ENCODE measurements around the gene CORO6. TPM values are rescaled to one million over a fixed set of nuclear protein-coding genes. Genes with fewer than 3 reads are reported as not detected.

The CORO6 gene
- total and polyA plus RNA-seq, 10 of the 15 experiments (the other 5 are each of a cell fraction or from before 2014, with no cell fraction given) = 0.26 to 5.0 (median 1.7) TPM; not detected in 1

DNA sequence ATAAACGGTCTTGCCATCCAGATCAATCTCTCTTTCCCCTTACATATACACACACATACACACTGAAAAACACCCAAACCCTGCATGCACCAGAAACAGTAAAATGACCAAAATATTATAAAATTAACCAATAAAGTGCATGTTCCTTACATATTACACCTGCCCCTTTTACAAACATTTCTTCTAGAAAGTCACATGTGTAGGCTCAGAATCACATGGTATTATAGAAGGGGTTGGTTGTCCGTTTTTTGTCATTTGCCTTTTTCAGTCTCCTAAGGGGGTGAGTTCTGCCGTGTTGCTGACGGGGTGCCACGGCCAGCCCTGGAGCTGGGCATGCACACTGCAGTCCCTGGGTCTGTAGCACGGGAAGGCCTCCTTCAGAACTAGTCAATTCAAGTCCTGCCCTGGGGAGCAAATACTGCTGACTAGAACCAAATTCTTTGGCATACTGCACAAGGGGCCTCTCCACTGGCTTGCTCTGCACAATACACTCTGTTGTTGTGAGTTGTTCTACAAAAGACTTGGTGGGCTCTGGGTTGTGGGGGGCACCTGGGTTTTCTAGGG lies 8.0 kb upstream of the CORO6 start:
- ChIA-PET SMC1A (ENCODE audit: uncharacterized antibody, unreplicated experiment) (no interaction called here), POLR2A (no interaction called here), RAD21 (ENCODE audit: unreplicated experiment) (no interaction called here), CTCF (no interaction called here)
- no TSS peak for BruUV-seq (replicated peaks)
- FAIRE-seq = no peak
- no peak overlapping the region for H3K4me3 ChIP-seq
- no peaks in the 10 kb centered on the region for H3K9me3 ChIP-seq (replicated peaks; ENCODE audit: control insufficient read depth, insufficient read depth, low read length)
- H4K20me1 ChIP-seq (ENCODE audit: control insufficient read depth, insufficient read depth) = no peaks in the 10 kb centered on the region
- DNase-seq (ENCODE audit: low read depth, low spot score) = no peak
- H3K4me2 ChIP-seq (ENCODE audit: control insufficient read depth, insufficient read depth) = no peak overlapping the region
- intact Hi-C loops (cut with micrococcal nuclease; ENCODE audit: unreplicated experiment) (no loop called here), in situ Hi-C loops (cut with MboI) (no loop called here)
- H2AFZ ChIP-seq (ENCODE audit: control insufficient read depth, low read depth, low read length) = no peak overlapping the region
- no peak overlapping the region for H3K9ac ChIP-seq (ENCODE audit: control insufficient read depth, insufficient read depth, low read length)
- no peaks in the 10 kb centered on the region for H3K4me1 ChIP-seq (ENCODE audit: control insufficient read depth, insufficient read depth, low read length)
- H3K27me3 ChIP-seq (replicated peaks in 1 of 2; ENCODE audit: control insufficient read depth in 2 of 2, insufficient read depth in 2 of 2, low read length in 1 of 2) = no peaks in the 10 kb centered on the region
- no peaks in the 10 kb centered on the region for H3K79me2 ChIP-seq (ENCODE audit: control insufficient read depth, insufficient read depth, low read length)
- H3K27ac ChIP-seq (ENCODE audit: control insufficient read depth, insufficient read depth) = no peak overlapping the region
- ATAC-seq = no peak; the same call in 2 of the 3 replicates
- peaks cover 24 to 26% of the 10 kb centered on the region in 2 experiments for H3K36me3 ChIP-seq (ENCODE audit: control insufficient read depth in 2 of 2, insufficient read depth in 2 of 2, low read length in 1 of 2)
- 84% methylated on average over 6 of the region's 6 CpGs for WGBS (ENCODE audit: insufficient coverage, insufficient replicate concordance, low lambda C conversion rate, missing lambda C conversion rate)
- TF ChIP-seq ETV6 (conservative IDR thresholded peaks at IDR 0.05 in 1 of 2, IDR thresholded peaks at IDR 0.05 in 1 of 2; ENCODE audit: borderline replicate concordance in 1 of 2, low read depth in 1 of 2) (no peak), EED (IDR thresholded peaks at IDR 0.05; ENCODE audit: low read depth) (no peak), SREBF2 (IDR thresholded peaks at IDR 0.05; ENCODE audit: low read length) (no peak), ESRRA (IDR thresholded peaks at IDR 0.05; ENCODE audit: low read length) (no peak), ZBED1 (IDR thresholded peaks at IDR 0.05; ENCODE audit: borderline replicate concordance) (no peak), NBN (IDR thresholded peaks at IDR 0.05) (no peak), POU2F2 (IDR thresholded peaks at IDR 0.05; ENCODE audit: borderline replicate concordance, low read depth, low read length) (no peak)
- TF ChIP-seq, protein P1, sequence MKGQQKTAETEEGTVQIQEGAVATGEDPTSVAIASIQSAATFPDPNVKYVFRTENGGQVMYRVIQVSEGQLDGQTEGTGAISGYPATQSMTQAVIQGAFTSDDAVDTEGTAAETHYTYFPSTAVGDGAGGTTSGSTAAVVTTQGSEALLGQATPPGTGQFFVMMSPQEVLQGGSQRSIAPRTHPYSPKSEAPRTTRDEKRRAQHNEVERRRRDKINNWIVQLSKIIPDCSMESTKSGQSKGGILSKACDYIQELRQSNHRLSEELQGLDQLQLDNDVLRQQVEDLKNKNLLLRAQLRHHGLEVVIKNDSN (IDR thresholded peaks at IDR 0.05; ENCODE audit: borderline replicate concordance, extremely low read length, insufficient read depth, low read depth, low read length) = no peak
- TF ChIP-seq, protein P2, sequence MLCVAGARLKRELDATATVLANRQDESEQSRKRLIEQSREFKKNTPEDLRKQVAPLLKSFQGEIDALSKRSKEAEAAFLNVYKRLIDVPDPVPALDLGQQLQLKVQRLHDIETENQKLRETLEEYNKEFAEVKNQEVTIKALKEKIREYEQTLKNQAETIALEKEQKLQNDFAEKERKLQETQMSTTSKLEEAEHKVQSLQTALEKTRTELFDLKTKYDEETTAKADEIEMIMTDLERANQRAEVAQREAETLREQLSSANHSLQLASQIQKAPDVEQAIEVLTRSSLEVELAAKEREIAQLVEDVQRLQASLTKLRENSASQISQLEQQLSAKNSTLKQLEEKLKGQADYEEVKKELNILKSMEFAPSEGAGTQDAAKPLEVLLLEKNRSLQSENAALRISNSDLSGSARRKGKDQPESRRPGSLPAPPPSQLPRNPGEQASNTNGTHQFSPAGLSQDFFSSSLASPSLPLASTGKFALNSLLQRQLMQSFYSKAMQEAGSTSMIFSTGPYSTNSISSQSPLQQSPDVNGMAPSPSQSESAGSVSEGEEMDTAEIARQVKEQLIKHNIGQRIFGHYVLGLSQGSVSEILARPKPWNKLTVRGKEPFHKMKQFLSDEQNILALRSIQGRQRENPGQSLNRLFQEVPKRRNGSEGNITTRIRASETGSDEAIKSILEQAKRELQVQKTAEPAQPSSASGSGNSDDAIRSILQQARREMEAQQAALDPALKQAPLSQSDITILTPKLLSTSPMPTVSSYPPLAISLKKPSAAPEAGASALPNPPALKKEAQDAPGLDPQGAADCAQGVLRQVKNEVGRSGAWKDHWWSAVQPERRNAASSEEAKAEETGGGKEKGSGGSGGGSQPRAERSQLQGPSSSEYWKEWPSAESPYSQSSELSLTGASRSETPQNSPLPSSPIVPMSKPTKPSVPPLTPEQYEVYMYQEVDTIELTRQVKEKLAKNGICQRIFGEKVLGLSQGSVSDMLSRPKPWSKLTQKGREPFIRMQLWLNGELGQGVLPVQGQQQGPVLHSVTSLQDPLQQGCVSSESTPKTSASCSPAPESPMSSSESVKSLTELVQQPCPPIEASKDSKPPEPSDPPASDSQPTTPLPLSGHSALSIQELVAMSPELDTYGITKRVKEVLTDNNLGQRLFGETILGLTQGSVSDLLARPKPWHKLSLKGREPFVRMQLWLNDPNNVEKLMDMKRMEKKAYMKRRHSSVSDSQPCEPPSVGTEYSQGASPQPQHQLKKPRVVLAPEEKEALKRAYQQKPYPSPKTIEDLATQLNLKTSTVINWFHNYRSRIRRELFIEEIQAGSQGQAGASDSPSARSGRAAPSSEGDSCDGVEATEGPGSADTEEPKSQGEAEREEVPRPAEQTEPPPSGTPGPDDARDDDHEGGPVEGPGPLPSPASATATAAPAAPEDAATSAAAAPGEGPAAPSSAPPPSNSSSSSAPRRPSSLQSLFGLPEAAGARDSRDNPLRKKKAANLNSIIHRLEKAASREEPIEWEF (IDR thresholded peaks at IDR 0.05; ENCODE audit: insufficient replicate concordance, low read depth, low read length) = no peak
- TF ChIP-seq, protein P3, sequence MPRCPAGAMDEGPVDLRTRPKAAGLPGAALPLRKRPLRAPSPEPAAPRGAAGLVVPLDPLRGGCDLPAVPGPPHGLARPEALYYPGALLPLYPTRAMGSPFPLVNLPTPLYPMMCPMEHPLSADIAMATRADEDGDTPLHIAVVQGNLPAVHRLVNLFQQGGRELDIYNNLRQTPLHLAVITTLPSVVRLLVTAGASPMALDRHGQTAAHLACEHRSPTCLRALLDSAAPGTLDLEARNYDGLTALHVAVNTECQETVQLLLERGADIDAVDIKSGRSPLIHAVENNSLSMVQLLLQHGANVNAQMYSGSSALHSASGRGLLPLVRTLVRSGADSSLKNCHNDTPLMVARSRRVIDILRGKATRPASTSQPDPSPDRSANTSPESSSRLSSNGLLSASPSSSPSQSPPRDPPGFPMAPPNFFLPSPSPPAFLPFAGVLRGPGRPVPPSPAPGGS (IDR thresholded peaks at IDR 0.05; ENCODE audit: borderline replicate concordance, insufficient read depth, low read depth, low read length, poor library complexity, severe bottlenecking) = no peak
- TF ChIP-seq, protein P4, sequence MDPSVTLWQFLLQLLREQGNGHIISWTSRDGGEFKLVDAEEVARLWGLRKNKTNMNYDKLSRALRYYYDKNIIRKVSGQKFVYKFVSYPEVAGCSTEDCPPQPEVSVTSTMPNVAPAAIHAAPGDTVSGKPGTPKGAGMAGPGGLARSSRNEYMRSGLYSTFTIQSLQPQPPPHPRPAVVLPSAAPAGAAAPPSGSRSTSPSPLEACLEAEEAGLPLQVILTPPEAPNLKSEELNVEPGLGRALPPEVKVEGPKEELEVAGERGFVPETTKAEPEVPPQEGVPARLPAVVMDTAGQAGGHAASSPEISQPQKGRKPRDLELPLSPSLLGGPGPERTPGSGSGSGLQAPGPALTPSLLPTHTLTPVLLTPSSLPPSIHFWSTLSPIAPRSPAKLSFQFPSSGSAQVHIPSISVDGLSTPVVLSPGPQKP (IDR thresholded peaks at IDR 0.05; ENCODE audit: low read depth, low read length) = no peak
- TF ChIP-seq, protein P5, sequence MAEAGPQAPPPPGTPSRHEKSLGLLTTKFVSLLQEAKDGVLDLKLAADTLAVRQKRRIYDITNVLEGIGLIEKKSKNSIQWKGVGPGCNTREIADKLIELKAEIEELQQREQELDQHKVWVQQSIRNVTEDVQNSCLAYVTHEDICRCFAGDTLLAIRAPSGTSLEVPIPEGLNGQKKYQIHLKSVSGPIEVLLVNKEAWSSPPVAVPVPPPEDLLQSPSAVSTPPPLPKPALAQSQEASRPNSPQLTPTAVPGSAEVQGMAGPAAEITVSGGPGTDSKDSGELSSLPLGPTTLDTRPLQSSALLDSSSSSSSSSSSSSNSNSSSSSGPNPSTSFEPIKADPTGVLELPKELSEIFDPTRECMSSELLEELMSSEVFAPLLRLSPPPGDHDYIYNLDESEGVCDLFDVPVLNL (IDR thresholded peaks at IDR 0.05; ENCODE audit: low read depth, low read length) = no peak
